Karpas-422 (cell line): Measurements from ENCODE around the gene SYTL5. TPM values are rescaled to one million over a fixed set of nuclear protein-coding genes. Genes with fewer than 3 reads are reported as not detected.

ENCODE experiments used
- DNase-seq: peaks from one replicate; pipeline ENCODE4 v3.0.0-alpha.2; 2015
- H2AFZ ChIP-seq: fragments of 200-600 bp; sonication (generic); 2 replicates; pipeline ENCODE4 v1.6.1; 2014; ENCODE audit warnings: antibody characterized with exemption, low read length, mixed read lengths
- H3K27ac ChIP-seq: fragments of 200-600 bp; sonication (generic); 2 replicates; pipeline ENCODE4 v1.5.1; 2014; ENCODE audit warnings: mild to moderate bottlenecking, low read length, moderate library complexity
- H3K27me3 ChIP-seq: fragments of 200-600 bp; sonication (generic); 2 replicates; pipeline ENCODE4 v1.6.1; 2014; ENCODE audit warnings: low read length, mixed read lengths
- H3K36me3 ChIP-seq: fragments of 200-600 bp; sonication (generic); 2 replicates; pipeline ENCODE4 v1.6.1; 2014; ENCODE audit warnings: low read length, mixed read lengths; ENCODE audit not compliant: insufficient read depth
- H3K4me1 ChIP-seq: fragments of 200-600 bp; sonication (generic); 2 replicates; pipeline ENCODE4 v1.6.1; 2014; ENCODE audit warnings: mild to moderate bottlenecking, low read length, mixed read lengths
- H3K4me2 ChIP-seq: fragments of 200-600 bp; sonication (generic); 2 replicates; pipeline ENCODE4 v1.6.1; 2014; ENCODE audit warnings: low read length, low read depth, mild to moderate bottlenecking; ENCODE audit not compliant: poor library complexity, severe bottlenecking
- H3K4me3 ChIP-seq: fragments of 200-600 bp; sonication (generic); 2 replicates; pipeline ENCODE4 v1.5.1; 2014; ENCODE audit warnings: mild to moderate bottlenecking, antibody characterized with exemption, low read length, mixed read lengths
- H3K79me2 ChIP-seq: fragments of 200-600 bp; sonication (generic); 2 replicates; pipeline ENCODE4 v1.6.1; 2014; ENCODE audit warnings: mild to moderate bottlenecking, low read length, mixed read lengths
- H3K9ac ChIP-seq: fragments of 200-600 bp; sonication (generic); 2 replicates; pipeline ENCODE4 v1.6.0; 2014; ENCODE audit warnings: low read length
- H3K9me2 ChIP-seq: fragments of 200-600 bp; sonication (generic), shearing (Covaris generic); replicated peaks from 2 replicates; pipeline ENCODE4 v1.6.0; 2014; ENCODE audit warnings: mild to moderate bottlenecking, low read length, moderate library complexity; ENCODE audit not compliant: insufficient read depth
- H3K9me3 ChIP-seq: fragments of 300-700, 200-600 bp; sonication (generic); 2 replicates; pipeline ENCODE4 v1.6.1; 2014; ENCODE audit warnings: low read length, mixed read lengths
- H4K20me1 ChIP-seq: fragments of 200-600 bp; sonication (generic); 2 replicates; pipeline ENCODE4 v1.6.1; 2014; ENCODE audit warnings: mild to moderate bottlenecking, antibody characterized with exemption, low read length, low read depth; ENCODE audit not compliant: insufficient read depth
- total RNA-seq: library from RNA; depleted of rRNA; stranded (reverse); fragments of >200 nt; shearing (Covaris generic); gene quantifications from 2 replicates; pipeline ENCODE4 v1.2.3, GENCODE V29; 2014; ENCODE audit warnings: low replicate concordance; rRNA removed

SYTL5 gene
- total RNA-seq: not detected in 2 replicates

- no peaks in the 10 kb centered on the region for H3K4me1 ChIP-seq
- no peak within 1 kb of the TSS for H3K4me3 ChIP-seq
- H3K27me3 ChIP-seq: no peaks in the 10 kb centered on the region
- no peak for DNase-seq
- H3K36me3 ChIP-seq: no peaks in the 10 kb centered on the region
- no peaks in the 10 kb centered on the region for H3K79me2 ChIP-seq
- no peak within 1 kb of the TSS for H2AFZ ChIP-seq
- no peaks in the 10 kb centered on the region for H4K20me1 ChIP-seq
- no peaks in the 10 kb centered on the region for H3K9me2 ChIP-seq
- H3K4me2 ChIP-seq: no peak within 1 kb of the TSS
- no peak within 1 kb of the TSS for H3K9ac ChIP-seq
- no peak within 1 kb of the TSS for H3K27ac ChIP-seq
- no peaks in the 10 kb centered on the region for H3K9me3 ChIP-seq
These were observed at the start of gene SYTL5 for GRCh38 chrX:38006291-38006690. Gene SYTL5, plus strand, starts transcription at chrX:38006553. Its CDS starts 27,337 bp downstream, at chrX:38033890.

- Histone ChIP-seq H3K4me2 (no peak overlapping the region), H3K4me1 (no peaks in the 10 kb centered on the region), H2AFZ (no peak overlapping the region), H3K9ac (no peak overlapping the region), H3K4me3 (no peak overlapping the region), H3K27me3 (no peaks in the 10 kb centered on the region), H3K79me2 (no peaks in the 10 kb centered on the region), H3K36me3 (no peaks in the 10 kb centered on the region), H3K9me3 (no peaks in the 10 kb centered on the region), H3K9me2 (no peaks in the 10 kb centered on the region), H3K27ac (no peak overlapping the region), H4K20me1 (no peaks in the 10 kb centered on the region)
- DNase-seq: no peak
These were observed 47.7 kb upstream of the SYTL5 start for GRCh38 chrX:37958525-37959211.

DNA sequence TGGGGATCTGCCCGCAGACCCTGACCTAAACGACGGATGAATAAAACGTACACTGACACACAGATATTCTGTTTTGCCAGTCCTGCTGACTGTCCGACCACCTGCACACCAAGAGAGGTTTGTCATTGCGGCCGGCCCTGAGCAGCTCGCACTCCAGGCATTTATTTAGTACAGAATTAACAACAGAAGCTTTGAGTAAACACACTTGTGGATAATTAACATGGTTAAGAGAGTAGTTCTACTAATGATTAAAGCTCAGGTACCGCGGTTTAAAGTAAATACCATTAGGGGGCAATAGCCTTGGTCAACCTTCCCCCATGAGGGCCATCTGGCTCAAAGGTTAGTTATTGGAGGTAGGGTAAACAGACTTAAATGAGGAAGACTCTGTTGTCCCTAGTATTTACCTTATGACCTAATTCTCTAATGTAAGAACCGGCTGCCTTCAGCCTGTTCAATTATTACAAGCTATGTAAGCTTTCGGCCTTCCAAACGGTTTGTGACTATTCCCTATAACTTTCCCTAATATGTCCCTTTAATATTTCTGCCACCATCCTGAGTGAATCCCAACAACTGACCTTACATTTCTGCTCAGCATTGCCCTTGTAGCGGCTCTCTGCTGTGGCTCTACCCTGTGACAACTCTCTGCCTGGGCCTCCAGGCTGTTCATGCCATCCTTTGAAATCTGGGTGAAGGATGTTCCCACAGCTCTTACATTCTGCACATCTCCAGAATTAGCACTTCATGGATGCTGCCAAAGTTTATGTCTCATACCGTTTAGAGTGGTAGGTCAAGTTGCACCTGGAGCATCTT, 46.9 kb upstream of the SYTL5 start:
- no peaks in the 10 kb centered on the region for H3K36me3 ChIP-seq
- H3K79me2 ChIP-seq: no peaks in the 10 kb centered on the region
- H3K9me2 ChIP-seq: no peaks in the 10 kb centered on the region
- H2AFZ ChIP-seq: no peak overlapping the region
- no peak overlapping the region for H3K9ac ChIP-seq
- no peaks in the 10 kb centered on the region for H4K20me1 ChIP-seq
- H3K4me3 ChIP-seq: no peak overlapping the region
- no peaks in the 10 kb centered on the region for H3K4me1 ChIP-seq
- H3K27me3 ChIP-seq: no peaks in the 10 kb centered on the region
- no peak for DNase-seq
- no peak overlapping the region for H3K4me2 ChIP-seq
- H3K9me3 ChIP-seq: no peaks in the 10 kb centered on the region
- no peak overlapping the region for H3K27ac ChIP-seq

DNA sequence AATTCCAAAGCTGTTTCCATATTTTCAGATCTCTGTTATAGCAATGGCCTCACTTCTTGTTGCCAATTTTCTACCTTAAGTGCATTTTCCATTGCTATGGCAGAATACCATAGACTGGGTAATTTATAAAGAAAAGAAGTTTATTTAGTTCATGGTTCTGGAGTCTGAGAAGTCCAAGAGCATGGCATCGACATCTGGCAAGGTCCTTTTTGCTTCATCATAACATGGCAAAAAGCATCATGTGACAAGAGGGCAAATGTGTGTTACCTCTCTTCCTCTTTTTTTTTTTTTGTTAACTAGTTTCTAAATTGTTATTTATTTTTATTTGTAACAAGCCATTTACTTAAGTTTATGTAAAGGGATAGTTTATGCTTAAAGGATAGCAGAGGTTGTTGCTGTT, 45.2 kb upstream of the SYTL5 start:
- Histone ChIP-seq H3K9ac (no peak overlapping the region), H3K4me3 (no peak overlapping the region), H3K27me3 (no peaks in the 10 kb centered on the region), H3K9me2 (no peaks in the 10 kb centered on the region), H3K27ac (no peak overlapping the region), H2AFZ (no peak overlapping the region), H3K4me1 (no peaks in the 10 kb centered on the region), H3K4me2 (no peak overlapping the region), H4K20me1 (no peaks in the 10 kb centered on the region), H3K9me3 (no peaks in the 10 kb centered on the region), H3K36me3 (no peaks in the 10 kb centered on the region), H3K79me2 (no peaks in the 10 kb centered on the region)
- DNase-seq: no peak

GRCh38 chrX:37967714-37968113, 38.6 kb upstream of the SYTL5 start:
- Histone ChIP-seq H3K36me3 (no peaks in the 10 kb centered on the region), H4K20me1 (no peaks in the 10 kb centered on the region), H3K4me2 (no peak overlapping the region), H3K9ac (no peak overlapping the region), H3K27me3 (no peaks in the 10 kb centered on the region), H2AFZ (no peak overlapping the region), H3K9me2 (no peaks in the 10 kb centered on the region), H3K9me3 (0 out of 2 replicates have a peak, but pooled peaks cover 3% of the 10 kb centered on the region), H3K79me2 (no peaks in the 10 kb centered on the region), H3K4me3 (no peak overlapping the region), H3K4me1 (no peaks in the 10 kb centered on the region), H3K27ac (no peak overlapping the region)
- no peak for DNase-seq

GRCh38 chrX:37975421-37975820, 30.9 kb upstream of the SYTL5 start:
- no peaks in the 10 kb centered on the region for H3K36me3 ChIP-seq
- H2AFZ ChIP-seq: no peak overlapping the region
- H4K20me1 ChIP-seq: no peaks in the 10 kb centered on the region

DNA sequence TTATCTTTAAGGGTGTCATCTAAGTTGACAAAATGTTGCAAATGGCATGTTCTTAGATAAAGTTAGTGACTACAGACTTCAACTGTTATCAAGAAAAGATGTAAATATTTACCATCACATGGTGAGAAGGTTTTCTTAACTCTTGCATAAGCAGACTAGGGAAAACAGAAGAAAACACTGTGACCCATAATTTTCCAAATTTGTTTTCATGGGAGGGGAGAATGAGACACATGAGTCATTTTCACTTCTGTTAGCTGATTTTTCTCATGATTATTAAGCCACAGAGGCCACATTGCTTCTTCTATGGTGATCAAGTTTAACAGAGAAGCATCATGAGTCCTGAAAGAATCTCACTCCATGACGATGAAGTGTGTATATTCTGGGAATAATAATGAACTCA, 30.2 kb upstream of the SYTL5 start:
- H4K20me1 ChIP-seq: no peaks in the 10 kb centered on the region
- H3K27ac ChIP-seq: no peak overlapping the region
- no peak overlapping the region for H3K4me2 ChIP-seq
- no peak for DNase-seq
- no peaks in the 10 kb centered on the region for H3K4me1 ChIP-seq
- H3K4me3 ChIP-seq: no peak overlapping the region
- H2AFZ ChIP-seq: no peak overlapping the region
- H3K9ac ChIP-seq: no peak overlapping the region
- no peaks in the 10 kb centered on the region for H3K9me2 ChIP-seq
- H3K79me2 ChIP-seq: no peaks in the 10 kb centered on the region
- no peaks in the 10 kb centered on the region for H3K27me3 ChIP-seq
- H3K9me3 ChIP-seq: no peaks in the 10 kb centered on the region
- no peaks in the 10 kb centered on the region for H3K36me3 ChIP-seq

More at GRCh38 chrX:37975421-37975820, 30.9 kb upstream of the SYTL5 start:
- H3K9ac ChIP-seq: no peak overlapping the region
- H3K4me1 ChIP-seq: no peaks in the 10 kb centered on the region
- no peaks in the 10 kb centered on the region for H3K9me2 ChIP-seq
- no peak overlapping the region for H3K4me3 ChIP-seq
- no peaks in the 10 kb centered on the region for H3K9me3 ChIP-seq
- no peak for DNase-seq
- H3K27ac ChIP-seq: no peak overlapping the region
- no peaks in the 10 kb centered on the region for H3K79me2 ChIP-seq
- H3K27me3 ChIP-seq: no peaks in the 10 kb centered on the region
- no peak overlapping the region for H3K4me2 ChIP-seq

DNA sequence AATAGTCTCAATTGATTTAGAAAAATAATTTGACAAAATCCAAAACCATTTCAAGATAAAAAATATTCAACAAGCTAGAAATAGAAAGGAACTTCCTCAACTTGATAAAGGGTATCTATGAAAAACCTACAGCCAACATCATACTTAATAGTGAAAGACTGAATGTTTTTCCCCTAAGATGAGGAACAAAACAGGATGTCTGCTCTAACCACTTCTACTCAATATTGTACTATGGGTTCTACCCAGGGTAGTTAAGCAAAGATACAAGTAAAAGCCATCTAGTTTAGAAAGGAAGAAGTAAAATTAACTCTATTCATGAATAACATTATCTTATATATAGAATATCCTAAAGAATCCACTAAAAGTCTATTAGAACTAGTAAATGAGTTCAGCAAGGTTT, 21.5 kb upstream of the SYTL5 start:
- Histone ChIP-seq H3K9me2 (no peaks in the 10 kb centered on the region), H3K9ac (no peak overlapping the region), H3K4me1 (no peaks in the 10 kb centered on the region), H3K27me3 (no peaks in the 10 kb centered on the region), H3K79me2 (no peaks in the 10 kb centered on the region), H3K36me3 (no peaks in the 10 kb centered on the region), H3K27ac (no peak overlapping the region), H3K4me3 (no peak overlapping the region), H3K9me3 (no peaks in the 10 kb centered on the region), H4K20me1 (no peaks in the 10 kb centered on the region), H3K4me2 (no peak overlapping the region), H2AFZ (no peak overlapping the region)
- no peak for DNase-seq
